ENCODE measurements around the gene TRPM7. TPM values are rescaled to one million over a fixed set of nuclear protein-coding genes. Genes with fewer than 3 reads are reported as not detected.

TRPM7 gene
- total and polyA plus RNA-seq, 9 of the 15 experiments (the other 6 are each of a cell fraction or from before 2014, with no cell fraction given): 12.3 to 59.2 (median 31.5) TPM

- TF ChIP-seq, protein P1, sequence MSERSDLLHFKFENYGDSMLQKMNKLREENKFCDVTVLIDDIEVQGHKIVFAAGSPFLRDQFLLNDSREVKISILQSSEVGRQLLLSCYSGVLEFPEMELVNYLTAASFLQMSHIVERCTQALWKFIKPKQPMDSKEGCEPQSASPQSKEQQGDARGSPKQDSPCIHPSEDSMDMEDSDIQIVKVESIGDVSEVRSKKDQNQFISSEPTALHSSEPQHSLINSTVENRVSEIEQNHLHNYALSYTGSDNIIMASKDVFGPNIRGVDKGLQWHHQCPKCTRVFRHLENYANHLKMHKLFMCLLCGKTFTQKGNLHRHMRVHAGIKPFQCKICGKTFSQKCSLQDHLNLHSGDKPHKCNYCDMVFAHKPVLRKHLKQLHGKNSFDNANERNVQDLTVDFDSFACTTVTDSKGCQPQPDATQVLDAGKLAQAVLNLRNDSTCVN (CRISPR knock-in tag; IDR thresholded peaks at IDR 0.05): no peak
- TF ChIP-seq MECOM (CRISPR knock-in tag; IDR thresholded peaks at IDR 0.05): peak; percentile 81; the same call in 1 of the 2 replicates
Observed at GRCh38 chr15:50685191-50685975, 1.2 kb downstream of the TRPM7 start (continued).

GRCh38 chr15:50681467-50681866, 5.1 kb downstream of the TRPM7 start:
- in situ Hi-C loops (cut with MboI): no loop called here
- Histone ChIP-seq H3K9me3 (replicated peaks; ENCODE audit: control insufficient read depth, insufficient read depth, low read depth, low read length) (no peaks in the 10 kb centered on the region), H3K4me3 (no peak overlapping the region), H3K79me2 (ENCODE audit: control insufficient read depth, insufficient read depth, low read length) (peaks cover 96% of the 10 kb centered on the region), H3K27me3 (ENCODE audit: control insufficient read depth in 2 of 2, insufficient read depth in 2 of 2, low read length in 2 of 2) (no peaks in the 10 kb centered on the region), H3K9me1 (ENCODE audit: control insufficient read depth, insufficient read depth, low read length) (no peaks in the 10 kb centered on the region), H2AFZ (ENCODE audit: low read depth, low read length) (no peak overlapping the region), H3K4me2 (ENCODE audit: insufficient read depth, low read length) (no peak overlapping the region), H3K9ac (ENCODE audit: insufficient read depth in 1 of 2, low read depth in 2 of 2, low read length in 2 of 2) (no peak overlapping the region), H3K36me3 (ENCODE audit: control insufficient read depth, insufficient read depth, low read length) (peaks cover 39% of the 10 kb centered on the region; the same call in 2 of the 3 replicates), H3K27ac (ENCODE audit: extremely low read depth, low read depth, low read length) (no peak overlapping the region), H3K4me1 (replicated peaks in 1 of 2; ENCODE audit: control insufficient read depth in 2 of 2, insufficient read depth in 2 of 2, low read length in 2 of 2) (peaks cover 13 to 26% of the 10 kb centered on the region in 2 experiments; a peak in 4 of 5 replicates), H4K20me1 (replicated peaks; ENCODE audit: control insufficient read depth, insufficient read depth, low read length) (peaks cover 8% of the 10 kb centered on the region)
- DNase-seq (ENCODE audit: extremely low read depth in 1 of 4, low spot score in 3 of 4): no peak
- BruUV-seq (replicated peaks): no TSS peak
- ChIA-PET POLR2A (no interaction called here), CTCF (ENCODE audit: low intra/inter-chr PET ratio) (no interaction called here)
- no peak for FAIRE-seq
- no peak for ATAC-seq
- TF ChIP-seq ZNF316 (IDR thresholded peaks at IDR 0.05) (peak; percentile 66; the same call in 1 of the 2 replicates), EWSR1 (IDR thresholded peaks at IDR 0.05; ENCODE audit: borderline replicate concordance, low read depth, partially characterized antibody) (no peak)
- intact Hi-C loops (cut with micrococcal nuclease): no loop called here
